Stimulated activated CD4-positive, alpha-beta T cell treated with anti-CD3 and anti-CD28 coated beads, Interleukin-1b, Interleukin-23, amount 100 ng/mL, for 24 hours (primary cell): ENCODE measurements around the gene SHOX.
"Not testable (repeated sequence)": the region's sequence is repeated elsewhere in the genome, so short reads cannot be mapped to it uniquely, and the experiment has no call there.

Source experiments
- DNase-seq, 4 experiments: peaks; one replicate each; pipeline ENCODE4 v3.0.0-alpha.2; 2020; ENCODE audit warnings: low read depth in 4 of 4, low spot score in 1 of 4

The SHOX gene

DNA sequence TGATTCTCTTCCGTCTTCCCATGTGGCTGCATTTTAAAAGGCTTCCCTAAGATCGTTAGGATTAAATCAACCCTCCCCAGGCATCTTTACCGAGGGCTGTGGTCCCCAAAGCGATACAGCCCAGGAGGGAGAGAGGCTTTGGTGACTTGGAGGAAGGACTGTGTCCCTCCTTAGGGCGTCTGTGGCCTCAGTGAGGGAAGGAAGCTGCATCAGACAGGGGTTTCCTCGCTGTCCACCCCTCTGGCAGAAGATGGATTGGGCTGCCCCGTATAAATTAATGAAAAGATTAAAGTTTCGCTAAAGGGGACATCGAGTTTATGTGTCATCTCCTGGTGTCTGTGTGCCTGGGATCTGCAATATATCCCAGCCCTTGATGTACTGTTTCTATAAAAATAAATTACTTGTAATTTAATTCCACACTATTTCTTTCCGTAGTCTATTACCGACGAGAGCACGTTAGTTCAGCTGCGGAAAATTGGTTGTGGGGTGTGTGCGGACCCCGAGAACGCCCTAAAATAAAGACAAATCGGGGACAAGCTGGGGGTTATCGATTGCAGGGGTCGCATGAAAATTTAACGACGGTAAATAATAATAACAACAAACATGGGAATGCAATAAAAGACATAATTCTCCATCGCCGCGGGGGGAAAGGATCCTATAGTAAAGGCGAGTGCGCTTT is 6.5 kb downstream of the SHOX start:
- DNase-seq: no peak

DNA sequence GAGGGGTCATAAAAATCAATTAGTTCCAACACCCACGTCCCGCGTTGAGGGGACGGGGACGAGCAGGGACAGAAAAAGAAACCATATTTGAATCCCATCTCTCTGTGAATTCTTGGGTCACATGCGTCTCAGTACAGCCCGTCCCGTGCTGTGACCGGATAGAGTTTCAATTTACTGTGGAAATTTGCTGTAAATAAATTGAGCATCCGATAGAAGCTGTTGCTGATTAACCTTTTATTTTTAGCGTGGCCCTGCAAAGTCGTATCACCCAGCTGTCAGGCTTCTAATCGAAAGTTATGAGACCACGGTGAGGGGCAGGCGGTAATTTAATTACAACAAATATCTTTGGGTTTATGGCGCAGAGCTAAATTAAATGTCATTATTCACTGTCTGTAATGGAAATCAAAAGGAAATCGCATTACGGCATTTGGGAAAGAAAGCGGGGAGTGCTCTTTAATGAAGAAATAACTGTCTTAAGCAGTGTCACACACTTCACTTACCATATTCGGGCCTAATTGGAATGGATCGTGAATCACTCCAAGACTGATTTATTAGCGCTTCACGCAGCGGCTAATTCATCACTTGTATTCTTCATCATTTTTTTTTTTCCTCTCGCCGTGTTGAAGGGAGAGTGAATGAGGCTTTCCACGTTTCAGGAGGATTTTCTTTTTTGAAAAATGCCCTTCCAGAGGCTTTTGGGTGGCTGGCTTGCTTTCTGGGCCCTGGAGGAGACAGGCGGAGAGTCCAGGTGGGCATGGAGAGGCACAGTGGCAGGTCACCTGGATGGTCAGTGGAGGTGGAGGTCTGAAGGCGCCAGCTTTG is 7.3 kb downstream of the SHOX start:
- DNase-seq: no peak

DNA sequence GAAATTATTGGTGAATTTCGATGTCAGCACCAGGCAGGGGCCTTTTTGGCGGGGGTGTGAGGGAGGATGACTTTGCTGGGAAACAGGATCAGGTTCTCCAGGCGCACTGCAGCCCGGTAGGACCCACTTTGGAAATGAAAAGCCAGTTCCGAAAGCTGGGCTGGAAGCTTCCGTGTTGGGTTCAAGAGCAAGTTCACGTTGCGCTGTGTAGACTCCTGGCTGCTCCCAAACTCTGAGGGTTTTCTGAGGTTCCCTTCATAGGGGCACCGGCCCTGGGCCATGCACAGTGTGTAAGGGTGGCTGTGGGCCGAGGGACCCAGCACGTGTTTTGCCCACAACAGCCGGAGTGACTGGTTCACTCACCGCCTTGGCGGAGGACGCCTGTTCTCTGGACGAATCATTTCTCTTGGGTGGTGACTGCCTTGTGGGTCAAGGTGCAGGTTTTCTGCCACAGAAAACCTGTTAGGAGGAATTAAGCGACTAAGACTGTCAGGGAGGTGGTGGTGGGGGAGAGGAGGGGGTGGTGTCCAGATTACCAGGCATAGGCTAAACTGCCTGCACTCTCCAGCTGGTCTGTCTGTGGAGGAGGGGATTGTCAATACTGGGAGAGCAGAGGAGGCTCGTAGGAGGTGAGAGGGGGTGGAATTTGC is 8.0 kb downstream of the SHOX start:
- no peak for DNase-seq

DNA sequence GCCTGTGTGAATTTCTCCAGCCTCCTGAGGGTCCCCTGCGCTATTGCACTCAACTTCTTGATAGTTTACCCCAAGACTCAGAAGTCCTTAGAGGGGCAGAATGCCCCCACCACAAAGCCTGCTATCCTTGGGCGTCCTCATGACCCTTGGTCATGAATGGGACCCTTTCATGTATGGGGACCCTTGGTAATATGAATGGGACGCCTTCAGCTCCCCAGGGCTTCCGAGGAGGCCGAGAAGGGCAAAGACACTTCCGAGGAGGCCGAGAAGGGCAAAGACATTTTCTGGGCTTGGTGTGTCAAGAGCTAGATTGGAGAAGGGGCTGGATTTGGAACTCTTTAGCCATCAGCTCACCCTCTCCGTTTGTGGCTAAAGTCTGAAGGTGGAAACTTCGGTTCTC is 8.6 kb downstream of the SHOX start:
- no peak for DNase-seq

DNA sequence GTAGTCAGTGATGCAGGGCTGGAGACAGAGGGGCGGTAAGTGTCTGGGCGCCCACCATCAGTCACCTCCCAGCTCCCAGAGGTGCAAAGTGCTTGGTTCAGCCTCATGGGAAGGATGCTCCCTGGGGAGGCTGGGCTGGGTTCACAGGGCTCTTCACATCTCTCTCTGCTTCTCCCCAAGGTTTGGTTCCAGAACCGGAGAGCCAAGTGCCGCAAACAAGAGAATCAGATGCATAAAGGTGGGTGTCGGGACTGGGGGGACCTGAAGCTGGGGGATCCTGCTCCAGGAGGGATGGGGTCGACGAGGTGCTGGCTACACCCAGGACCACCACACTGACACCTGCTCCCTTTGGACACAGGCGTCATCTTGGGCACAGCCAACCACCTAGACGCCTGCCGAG is 10.1 kb downstream of the SHOX start:
- DNase-seq: no peak

DNA sequence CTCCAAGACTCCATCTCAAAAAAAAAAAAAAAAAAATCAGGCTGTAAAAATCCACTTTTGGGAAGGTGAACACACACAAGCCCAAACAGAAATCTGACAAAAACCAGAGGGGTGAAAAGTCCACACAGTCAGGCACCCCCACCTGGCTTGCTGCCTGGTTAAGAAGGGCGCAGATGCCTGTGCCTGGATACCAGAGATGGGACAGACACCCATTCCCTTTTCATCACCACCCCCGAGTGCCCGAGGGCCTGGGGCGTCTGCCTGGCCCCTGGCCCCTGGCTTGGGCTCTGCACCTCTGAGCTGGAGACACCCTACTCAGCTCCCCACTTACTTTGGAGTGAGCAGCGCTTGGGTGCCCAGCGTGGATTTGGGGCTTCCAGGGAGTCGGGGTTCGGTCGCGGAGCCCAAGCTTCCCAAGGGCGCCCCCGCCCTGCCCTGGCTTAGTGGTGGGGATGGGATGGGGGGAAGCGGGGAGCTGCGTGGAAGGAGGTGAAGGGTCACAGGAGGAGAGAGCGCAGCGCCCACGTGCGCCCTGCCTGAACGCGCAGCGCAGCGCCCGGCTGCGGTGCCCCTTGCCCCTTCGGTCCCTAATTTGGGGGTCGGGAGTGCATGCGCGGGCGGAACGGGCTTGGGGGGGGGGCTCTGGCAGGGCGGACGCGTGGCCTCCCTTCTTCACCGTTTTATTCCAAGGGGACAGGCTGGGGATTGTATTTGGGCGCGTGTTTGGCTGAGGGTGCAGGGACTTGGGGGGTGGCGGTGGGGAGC is 11.3 kb downstream of the SHOX start:
- no peak for DNase-seq

DNA sequence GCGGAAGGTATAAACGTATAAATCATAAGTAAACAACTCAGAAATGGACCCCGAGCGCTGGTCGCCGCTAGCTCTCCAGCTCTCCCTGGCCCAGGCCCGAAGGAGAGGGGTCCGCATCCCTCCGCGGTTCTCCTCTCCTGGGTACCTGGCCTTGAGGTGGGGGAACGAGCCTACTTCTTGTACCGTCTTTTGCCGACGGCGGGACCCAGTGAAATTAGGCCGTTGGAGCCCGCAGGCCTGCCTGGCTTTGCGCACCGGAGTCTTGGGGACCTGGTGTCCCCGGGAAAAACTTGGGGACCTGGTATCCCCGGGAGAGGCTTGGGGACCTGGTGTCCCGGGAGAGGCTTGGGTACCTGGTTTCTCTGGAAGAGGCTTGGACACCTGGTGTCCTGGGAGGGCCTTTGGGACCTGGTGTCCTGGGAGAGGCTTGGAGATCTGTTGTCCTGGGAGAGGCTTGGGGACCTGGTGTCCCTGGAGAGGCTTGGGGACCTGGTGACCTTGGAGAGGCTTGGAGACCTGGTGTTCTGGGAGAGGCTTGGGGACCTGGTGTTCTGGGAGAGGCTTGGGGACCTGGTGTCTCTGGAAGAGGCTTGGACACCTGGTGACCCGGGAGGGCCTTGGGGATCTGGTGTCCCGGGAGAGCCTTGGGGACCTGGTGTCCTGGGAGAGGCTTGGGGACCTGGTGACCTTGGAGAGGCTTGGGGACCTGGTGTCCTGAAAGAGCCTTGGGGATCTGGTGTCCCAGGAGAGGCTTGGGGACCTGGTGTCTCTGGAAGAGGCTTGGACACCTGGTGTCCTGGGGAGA is 12.0 kb downstream of the SHOX start:
- no peak for DNase-seq

DNA sequence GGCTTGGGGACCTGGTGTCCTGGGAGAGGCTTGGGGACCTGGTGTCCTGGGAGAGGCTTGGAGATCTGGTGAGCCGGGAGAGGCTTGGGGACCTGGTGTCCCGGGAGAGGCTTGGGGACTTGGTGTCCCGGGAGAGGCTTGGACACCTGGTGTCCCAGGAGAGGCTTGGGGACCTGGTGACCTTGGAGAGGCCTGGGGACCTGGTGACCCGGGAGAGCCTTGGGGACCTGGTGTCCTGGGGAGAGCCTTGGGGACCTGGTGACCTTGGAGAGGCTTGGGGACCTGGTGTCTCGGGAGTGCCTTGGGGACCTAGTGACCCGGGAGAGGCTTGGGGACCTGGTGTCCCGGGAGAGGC is 12.6 kb downstream of the SHOX start:
- DNase-seq: no peak

DNA sequence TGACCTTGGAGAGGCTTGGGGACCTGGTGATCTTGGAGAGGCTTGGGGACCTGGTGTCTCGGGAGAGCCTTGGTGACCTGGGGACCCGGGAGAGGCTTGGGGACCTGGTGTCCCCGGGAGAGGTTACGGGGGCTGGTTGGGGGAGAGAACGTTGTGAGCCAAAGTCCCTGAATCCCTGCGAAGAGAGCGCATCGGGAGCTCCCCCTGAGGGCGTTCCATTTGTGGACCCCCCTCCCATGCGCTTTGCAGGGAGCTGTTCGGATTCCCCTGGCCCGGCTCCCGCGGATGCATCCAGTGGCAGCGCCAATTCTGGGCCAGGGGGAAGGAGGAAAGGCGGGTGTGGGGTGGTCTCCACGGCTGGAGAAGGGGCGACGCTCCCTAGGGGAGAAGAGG is 13.3 kb downstream of the SHOX start:
- DNase-seq: no peak

DNA sequence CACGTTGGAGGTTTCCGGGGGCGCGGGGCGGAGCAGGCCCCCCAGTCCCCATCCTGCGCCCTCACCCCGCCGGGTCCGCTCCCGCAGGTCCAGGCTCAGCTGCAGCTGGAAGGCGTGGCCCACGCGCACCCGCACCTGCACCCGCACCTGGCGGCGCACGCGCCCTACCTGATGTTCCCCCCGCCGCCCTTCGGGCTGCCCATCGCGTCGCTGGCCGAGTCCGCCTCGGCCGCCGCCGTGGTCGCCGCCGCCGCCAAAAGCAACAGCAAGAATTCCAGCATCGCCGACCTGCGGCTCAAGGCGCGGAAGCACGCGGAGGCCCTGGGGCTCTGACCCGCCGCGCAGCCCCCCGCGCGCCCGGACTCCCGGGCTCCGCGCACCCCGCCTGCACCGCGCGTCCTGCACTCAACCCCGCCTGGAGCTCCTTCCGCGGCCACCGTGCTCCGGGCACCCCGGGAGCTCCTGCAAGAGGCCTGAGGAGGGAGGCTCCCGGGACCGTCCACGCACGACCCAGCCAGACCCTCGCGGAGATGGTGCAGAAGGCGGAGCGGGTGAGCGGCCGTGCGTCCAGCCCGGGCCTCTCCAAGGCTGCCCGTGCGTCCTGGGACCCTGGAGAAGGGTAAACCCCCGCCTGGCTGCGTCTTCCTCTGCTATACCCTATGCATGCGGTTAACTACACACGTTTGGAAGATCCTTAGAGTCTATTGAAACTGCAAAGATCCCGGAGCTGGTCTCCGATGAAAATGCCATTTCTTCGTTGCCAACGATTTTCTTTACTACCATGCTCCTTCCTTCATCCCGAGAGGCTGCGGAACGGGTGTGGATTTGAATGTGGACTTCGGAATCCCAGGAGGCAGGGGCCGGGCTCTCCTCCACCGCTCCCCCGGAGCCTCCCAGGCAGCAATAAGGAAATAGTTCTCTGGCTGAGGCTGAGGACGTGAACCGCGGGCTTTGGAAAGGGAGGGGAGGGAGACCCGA is 14.0 kb downstream of the SHOX start:
- DNase-seq: no peak

DNA sequence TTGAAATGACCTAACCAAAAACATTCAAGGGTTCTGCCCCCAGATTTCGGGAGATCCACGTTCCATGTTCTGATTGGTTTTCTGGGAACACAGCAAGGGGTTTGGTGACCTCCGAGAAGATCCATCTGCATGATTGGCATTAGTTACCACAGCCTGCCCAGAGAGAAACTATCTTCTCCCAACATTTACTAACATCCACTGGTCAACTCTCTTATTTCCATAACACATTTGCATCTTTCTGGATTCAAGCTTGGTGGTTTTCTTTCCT is 15.6 kb downstream of the SHOX start:
- no peak for DNase-seq

DNA sequence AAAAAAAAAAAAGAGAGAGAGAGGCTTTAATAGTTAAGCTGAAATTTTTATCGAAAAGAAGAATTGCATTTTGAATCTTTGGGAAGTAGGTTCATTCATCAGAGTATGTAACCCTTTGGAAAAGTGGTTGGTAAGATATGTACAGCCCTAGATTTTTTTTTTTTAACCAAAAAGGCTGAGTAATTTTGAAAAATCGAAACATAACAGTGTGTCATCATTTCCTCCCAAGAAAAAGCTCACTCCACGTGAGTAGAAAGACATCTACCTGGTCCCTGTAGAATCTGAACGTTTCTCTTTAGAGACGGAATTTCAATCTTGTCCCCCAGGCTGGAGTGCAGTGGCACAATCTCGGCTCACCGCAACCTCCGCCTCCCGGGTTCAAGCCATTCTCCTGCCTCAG is 16.2 kb downstream of the SHOX start:
- no peak for DNase-seq

DNA sequence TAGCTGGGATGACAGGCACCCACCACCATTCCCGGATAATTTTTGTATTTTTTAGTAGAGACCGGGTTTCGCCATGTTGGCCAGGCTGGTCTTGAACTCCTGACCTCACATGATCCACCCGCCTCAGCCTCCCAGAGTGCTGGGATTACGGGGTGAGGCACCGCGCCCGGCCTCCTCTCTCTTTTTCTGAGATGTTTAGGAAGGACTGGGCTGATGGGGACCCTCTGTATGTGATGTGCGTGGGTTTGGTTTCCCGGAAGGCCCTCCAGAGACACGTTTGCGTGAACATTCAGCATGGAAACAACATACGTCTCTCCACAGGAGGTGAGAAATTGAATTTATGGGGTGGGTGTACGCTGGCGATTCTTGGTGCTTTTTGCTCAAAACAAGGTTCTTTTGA is 18.6 kb downstream of the SHOX start:
- no peak for DNase-seq

DNA sequence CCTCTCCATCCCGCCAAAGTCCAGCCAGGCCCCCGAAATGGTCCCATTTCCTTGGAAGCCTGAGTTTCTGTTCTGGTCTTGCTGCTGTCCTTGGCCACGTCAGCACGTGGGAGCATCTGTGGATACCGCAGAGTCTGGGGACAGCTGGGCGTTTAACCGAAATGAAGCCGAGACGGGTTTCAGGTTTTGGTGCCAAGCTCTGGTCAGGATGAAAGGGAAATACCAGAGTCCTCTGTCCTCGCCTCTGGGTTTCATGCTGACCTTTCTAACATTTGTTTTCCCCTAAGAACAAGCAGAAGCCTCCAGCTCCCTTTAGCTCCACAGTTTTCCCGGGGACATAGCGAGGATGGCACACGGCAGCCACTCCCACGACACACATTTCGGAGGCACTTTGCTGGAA is 19.7 kb downstream of the SHOX start:
- no peak for DNase-seq

DNA sequence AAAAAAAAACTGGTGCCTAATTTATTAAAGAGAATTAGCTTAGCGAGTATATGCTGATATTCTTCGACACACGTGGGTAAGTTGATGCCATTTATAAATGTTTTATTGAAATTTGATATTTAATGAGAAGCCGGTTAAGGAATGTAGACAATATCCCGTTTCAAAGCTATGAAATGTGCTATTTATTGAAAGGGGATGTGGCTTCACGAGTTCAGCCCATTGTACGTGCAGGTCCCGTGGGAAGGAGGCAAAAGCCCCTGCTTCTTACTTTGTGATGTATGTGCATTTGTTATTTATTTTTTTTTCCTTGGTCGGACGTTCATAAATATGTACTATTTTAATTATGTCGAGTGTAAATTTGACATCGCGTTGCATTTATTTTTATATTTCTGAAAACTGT is 20.2 kb downstream of the SHOX start:
- DNase-seq: no peak

DNA sequence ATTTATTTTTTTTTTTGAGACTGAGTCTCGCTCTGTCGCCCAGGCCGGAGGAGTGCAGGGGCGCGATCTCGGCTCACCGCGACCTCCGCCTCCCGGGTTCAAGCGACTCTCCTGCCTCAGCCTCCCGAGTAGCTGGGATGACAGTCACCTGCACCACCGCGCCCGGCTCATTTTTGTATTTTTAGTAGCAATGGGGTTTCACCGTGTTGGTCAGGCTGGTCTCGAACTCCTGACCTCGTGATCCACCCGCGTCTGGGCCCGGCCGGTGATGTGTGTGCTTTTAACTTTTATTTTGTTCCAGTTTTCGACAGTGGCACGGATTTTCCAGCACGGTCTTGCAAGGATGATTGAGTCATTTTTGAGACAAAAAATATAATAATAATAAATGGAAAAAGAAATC is 21.3 kb downstream of the SHOX start:
- not testable (repeated sequence) for DNase-seq

DNA sequence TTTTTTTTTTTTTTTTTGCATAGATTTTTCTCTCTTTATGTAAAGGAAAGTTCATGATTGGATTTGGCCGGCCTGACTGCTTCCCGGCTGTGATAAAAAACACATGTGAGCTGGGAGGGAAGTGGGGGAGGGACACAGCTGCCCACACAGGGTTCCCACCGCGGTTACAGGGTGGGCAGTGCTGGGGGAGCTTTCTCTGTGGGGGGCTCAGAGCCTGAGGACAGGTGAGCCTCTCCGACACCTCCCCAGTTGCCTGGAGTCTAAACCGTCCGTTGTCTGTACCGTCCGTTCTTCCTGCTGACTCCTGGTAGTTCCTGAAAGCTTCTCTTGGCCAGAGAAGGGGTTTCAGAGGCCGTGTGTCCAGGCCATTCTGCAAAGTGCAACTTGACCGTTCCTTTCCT is 21.8 kb downstream of the SHOX start:
- no peak for DNase-seq

DNA sequence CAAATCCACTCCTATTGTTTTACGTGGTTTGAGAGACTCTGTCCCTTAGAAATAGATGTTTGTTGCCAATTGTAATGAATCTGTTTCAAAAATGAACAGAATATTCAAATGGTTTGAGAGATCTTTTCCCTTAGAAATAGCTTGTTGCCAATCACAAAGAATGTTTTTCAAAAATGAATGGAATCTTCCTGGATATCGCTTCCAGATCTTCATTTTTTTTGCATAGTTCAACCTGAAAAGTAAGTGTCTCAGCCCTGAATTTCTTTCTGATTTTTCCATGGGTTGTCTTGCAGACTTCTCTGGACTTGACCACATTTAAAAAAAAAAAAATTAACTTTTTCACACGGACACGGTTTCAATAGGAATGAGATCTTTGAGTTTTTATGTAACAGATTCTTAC is 22.7 kb downstream of the SHOX start:
- no peak for DNase-seq

DNA sequence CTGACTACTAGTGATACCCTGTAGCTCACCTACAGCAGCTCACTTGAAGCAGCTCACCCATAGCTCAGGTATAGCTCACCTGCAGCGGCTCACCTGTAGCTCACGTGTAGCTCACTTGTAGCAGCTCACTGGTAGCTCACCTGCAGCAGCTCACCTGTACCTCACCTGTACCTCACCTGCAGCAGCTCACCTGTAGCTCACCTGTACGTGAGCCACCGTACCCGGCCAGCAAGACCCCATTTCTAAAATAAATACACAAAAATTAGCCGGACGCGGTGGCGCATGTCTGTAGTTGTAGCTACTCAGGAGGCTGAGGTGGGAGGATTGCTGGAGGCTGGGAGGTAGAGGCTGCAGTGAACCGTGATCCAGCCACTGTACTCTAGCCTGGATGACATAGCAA is 30.6 kb downstream of the SHOX start:
- no peak for DNase-seq

DNA sequence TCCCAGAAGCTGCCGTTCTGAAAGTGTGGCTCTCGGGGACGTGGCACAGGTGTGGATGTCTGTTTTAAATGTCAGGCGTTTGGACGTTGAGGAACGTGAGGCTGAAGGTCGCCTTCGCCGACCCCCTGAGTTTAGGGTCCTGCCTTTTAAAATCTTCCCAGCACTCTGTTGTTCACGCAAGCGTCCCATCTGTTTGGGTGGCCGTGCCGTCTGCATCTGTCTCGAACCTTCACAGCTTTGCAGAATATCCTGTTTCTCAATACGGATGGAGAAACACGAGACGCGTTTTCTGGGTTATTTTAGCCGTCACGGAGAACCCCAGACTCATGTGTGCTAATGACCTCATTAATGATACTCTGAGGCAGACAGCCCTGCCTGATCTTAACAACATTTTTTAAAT is 31.5 kb downstream of the SHOX start:
- no peak for DNase-seq
